Measurements from ENCODE around the gene MAS1. TPM values are rescaled to one million over a fixed set of nuclear protein-coding genes. Genes with fewer than 3 reads are reported as not detected.
"Not testable (repeated sequence)": the region's sequence is repeated elsewhere in the genome, so short reads cannot be mapped to it uniquely, and the experiment has no call there.

The MAS1 gene
- total RNA-seq, 1 donor from 2014 or later, result not detected

GRCh38 chr6:159915397-159915796 lies 24.6 kb downstream of the MAS1 start:
- H3K4me3 ChIP-seq, result no peak overlapping the region
- intact Hi-C loops (cut with DNase I), result no loop called here
- no peaks in the 10 kb centered on the region for H3K9me3 ChIP-seq
- ATAC-seq, result no peak
- DNase-seq, result no peak
- no peak overlapping the region for H3K27ac ChIP-seq
- no peaks in the 10 kb centered on the region for H3K4me1 ChIP-seq
- peaks cover 6% of the 10 kb centered on the region for H3K27me3 ChIP-seq (ENCODE audit: low read depth)
- H3K36me3 ChIP-seq, result no peaks in the 10 kb centered on the region
- TF ChIP-seq, protein P1, sequence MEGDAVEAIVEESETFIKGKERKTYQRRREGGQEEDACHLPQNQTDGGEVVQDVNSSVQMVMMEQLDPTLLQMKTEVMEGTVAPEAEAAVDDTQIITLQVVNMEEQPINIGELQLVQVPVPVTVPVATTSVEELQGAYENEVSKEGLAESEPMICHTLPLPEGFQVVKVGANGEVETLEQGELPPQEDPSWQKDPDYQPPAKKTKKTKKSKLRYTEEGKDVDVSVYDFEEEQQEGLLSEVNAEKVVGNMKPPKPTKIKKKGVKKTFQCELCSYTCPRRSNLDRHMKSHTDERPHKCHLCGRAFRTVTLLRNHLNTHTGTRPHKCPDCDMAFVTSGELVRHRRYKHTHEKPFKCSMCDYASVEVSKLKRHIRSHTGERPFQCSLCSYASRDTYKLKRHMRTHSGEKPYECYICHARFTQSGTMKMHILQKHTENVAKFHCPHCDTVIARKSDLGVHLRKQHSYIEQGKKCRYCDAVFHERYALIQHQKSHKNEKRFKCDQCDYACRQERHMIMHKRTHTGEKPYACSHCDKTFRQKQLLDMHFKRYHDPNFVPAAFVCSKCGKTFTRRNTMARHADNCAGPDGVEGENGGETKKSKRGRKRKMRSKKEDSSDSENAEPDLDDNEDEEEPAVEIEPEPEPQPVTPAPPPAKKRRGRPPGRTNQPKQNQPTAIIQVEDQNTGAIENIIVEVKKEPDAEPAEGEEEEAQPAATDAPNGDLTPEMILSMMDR (IDR thresholded peaks at IDR 0.05), result no peak

GRCh38 chr6:159916237-159916636 lies 25.4 kb downstream of the MAS1 start:
- H3K27ac ChIP-seq, result no peak overlapping the region
- H3K27me3 ChIP-seq (ENCODE audit: low read depth), result peaks cover 6% of the 10 kb centered on the region
- TF ChIP-seq, protein P1 (IDR thresholded peaks at IDR 0.05), result no peak
- DNase-seq (no peak), ATAC-seq (no peak)
- H3K36me3 ChIP-seq, result no peaks in the 10 kb centered on the region
- no peaks in the 10 kb centered on the region for H3K4me1 ChIP-seq
- intact Hi-C loops (cut with DNase I), result no loop called here
- H3K9me3 ChIP-seq, result no peaks in the 10 kb centered on the region
- no peak overlapping the region for H3K4me3 ChIP-seq

- Histone ChIP-seq H3K27me3 (ENCODE audit: low read depth) (peaks cover 6% of the 10 kb centered on the region), H3K4me3 (no peak overlapping the region), H3K36me3 (no peaks in the 10 kb centered on the region), H3K9me3 (no peaks in the 10 kb centered on the region), H3K4me1 (no peaks in the 10 kb centered on the region), H3K27ac (no peak overlapping the region)
- ATAC-seq, result no peak
- TF ChIP-seq, protein P1 (IDR thresholded peaks at IDR 0.05), result no peak
- intact Hi-C loops (cut with DNase I), result no loop called here
- no peak for DNase-seq
Observed at GRCh38 chr6:159916752-159917151, 26.0 kb downstream of the MAS1 start.

GRCh38 chr6:159919011-159919511 lies 28.3 kb downstream of the MAS1 start:
- no peaks in the 10 kb centered on the region for H3K9me3 ChIP-seq
- no peaks in the 10 kb centered on the region for H3K36me3 ChIP-seq
- no peak overlapping the region for H3K4me3 ChIP-seq
- H3K27ac ChIP-seq, result no peak overlapping the region
- intact Hi-C loops (cut with DNase I), result no loop called here
- H3K4me1 ChIP-seq, result no peaks in the 10 kb centered on the region
- TF ChIP-seq, protein P1 (IDR thresholded peaks at IDR 0.05), result no peak
- DNase-seq (no peak), ATAC-seq (no peak)
- H3K27me3 ChIP-seq (ENCODE audit: low read depth), result no peaks in the 10 kb centered on the region

GRCh38 chr6:159919800-159920199 lies 29.0 kb downstream of the MAS1 start:
- no peaks in the 10 kb centered on the region for H3K9me3 ChIP-seq
- H3K4me3 ChIP-seq, result no peak overlapping the region
- TF ChIP-seq, protein P1 (IDR thresholded peaks at IDR 0.05), result no peak
- ATAC-seq, result no peak
- no peaks in the 10 kb centered on the region for H3K36me3 ChIP-seq
- intact Hi-C loops (cut with DNase I), result no loop called here
- H3K4me1 ChIP-seq, result no peaks in the 10 kb centered on the region
- DNase-seq, result no peak
- no peak overlapping the region for H3K27ac ChIP-seq
- H3K27me3 ChIP-seq (ENCODE audit: low read depth), result no peaks in the 10 kb centered on the region

DNA sequence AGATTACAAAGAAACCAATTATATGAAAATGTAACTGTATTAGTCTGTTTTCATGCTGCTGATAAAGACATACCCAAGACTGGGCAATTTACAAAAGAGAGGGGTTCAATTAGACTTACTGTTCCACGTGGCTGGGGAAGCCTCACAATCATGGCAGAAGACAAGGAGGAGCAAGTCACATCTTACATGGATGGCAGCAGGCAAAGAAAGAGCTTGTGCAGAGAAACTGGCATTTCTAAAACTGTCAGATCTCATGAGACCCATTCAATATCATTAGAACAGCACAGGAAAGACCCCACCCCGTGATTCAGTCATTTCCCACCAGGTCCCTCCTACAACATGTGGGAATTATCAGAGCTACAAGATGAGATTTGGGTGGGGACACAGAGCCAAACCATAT lies 33.4 kb downstream of the MAS1 start:
- ATAC-seq; H3K36me3 ChIP-seq; H3K27me3 ChIP-seq (ENCODE audit: low read depth); DNase-seq; H3K9me3 ChIP-seq; H3K27ac ChIP-seq; intact Hi-C loops (cut with DNase I); H3K4me1 ChIP-seq; H3K4me3 ChIP-seq: not testable (repeated sequence)

Measured in lower lobe of right lung (tissue), 2 donors.